ENCODE measurements around the gene MYZAP. TPM values are rescaled to one million over a fixed set of nuclear protein-coding genes. Genes with fewer than 3 reads are reported as not detected.

MYZAP gene
- total and polyA plus RNA-seq, 2 of the 13 experiments (the other 11 are each of a cell fraction or from before 2014, with no cell fraction given), result not detected

DNA sequence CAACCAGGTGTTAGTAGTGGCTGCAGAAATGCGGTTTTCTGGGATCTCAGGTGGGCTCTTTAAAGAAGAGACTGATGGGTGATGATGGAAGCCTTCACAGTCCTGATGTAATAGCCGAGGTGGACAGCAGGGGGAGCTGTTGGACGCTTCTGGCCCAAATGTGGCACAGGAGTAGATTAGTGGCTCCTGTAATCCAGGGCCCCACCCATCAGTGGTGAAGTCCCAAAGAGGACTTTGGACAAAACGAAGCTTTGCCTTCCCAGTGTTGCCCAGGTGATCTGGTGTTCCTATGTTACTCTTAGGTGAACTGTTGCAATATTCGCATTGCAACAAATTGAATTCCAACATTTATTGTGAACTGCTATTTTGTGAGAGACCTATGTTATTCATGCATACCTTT lies 31.8 kb upstream of the MYZAP start (continued):
- TF ChIP-seq HOXA9 (CRISPR knock-in tag; IDR thresholded peaks at IDR 0.05; ENCODE audit: borderline replicate concordance) (no peak), XRCC5 (optimal IDR thresholded peaks at IDR 0.05; ENCODE audit: low read length) (peak; percentile 63), ZNF251 (CRISPR knock-in tag; IDR thresholded peaks at IDR 0.05) (no peak), ZSCAN30 (CRISPR knock-in tag; IDR thresholded peaks at IDR 0.05) (no peak), ELF4 (CRISPR knock-in tag; IDR thresholded peaks at IDR 0.05; ENCODE audit: borderline replicate concordance) (no peak)
- TF ChIP-seq, protein P1, sequence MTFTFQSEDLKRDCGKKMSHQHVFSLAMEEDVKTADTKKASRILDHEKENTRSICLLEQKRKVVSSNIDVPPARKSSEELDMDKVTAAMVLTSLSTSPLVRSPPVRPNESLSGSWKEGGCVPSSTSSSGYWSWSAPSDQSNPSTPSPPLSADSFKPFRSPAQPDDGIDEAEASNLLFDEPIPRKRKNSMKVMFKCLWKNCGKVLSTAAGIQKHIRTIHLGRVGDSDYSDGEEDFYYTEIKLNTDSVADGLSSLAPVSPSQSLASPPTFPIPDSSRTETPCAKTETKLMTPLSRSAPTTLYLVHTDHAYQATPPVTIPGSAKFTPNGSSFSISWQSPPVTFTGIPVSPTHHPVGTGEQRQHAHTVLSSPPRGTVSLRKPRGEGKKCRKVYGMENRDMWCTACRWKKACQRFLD (CRISPR knock-in tag; IDR thresholded peaks at IDR 0.05; ENCODE audit: borderline replicate concordance), result no peak

DNA sequence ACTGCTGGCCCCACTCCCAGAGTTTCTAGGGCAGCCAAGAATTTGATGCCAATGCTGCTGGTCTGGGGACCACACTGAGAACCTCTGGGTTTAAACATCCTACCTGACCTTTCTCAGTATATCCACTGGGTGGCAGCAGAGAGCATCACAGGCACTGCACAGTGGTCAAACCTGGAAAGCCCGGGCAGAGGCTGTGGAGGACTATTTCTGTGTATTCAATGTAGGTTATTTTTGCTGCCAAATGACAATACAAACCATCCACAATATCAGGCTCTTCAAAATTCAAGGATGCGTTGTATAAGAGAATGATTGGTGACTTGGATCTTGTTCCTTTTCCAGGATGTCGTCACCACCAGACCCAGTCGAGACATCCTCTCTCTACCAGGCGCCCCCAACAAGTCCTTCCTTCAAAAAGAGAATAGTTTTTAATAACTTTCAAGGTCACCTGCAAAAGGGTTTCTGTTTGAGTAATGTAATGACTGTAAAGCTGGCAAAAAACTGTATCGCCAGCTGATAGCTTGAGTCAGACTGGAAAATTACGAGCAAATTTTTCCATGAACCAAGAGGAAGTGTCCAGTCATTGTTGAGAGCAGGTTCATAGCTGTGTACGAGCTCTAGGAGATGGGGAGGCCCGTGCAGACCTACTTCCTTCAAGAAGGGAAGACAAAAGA lies 30.5 kb upstream of the MYZAP start:
- Histone ChIP-seq H3K27me3 (ENCODE audit: control insufficient read depth in 1 of 2, insufficient read depth in 2 of 2, low read length in 2 of 2) (0 out of 5 replicates have a peak, but pooled peaks cover 0 to 4% of the 10 kb centered on the region in 2 experiments), H2AFZ (ENCODE audit: low read length) (no peak overlapping the region), H3K4me3 (replicated peaks in 1 of 3; ENCODE audit: insufficient read depth in 1 of 3, low read depth in 2 of 3, low read length in 3 of 3) (no peak overlapping the region), H3K79me2 (ENCODE audit: insufficient read depth, low read length) (no peaks in the 10 kb centered on the region), H3K9me3 (ENCODE audit: low read length) (no peaks in the 10 kb centered on the region), H3K27ac (ENCODE audit: extremely low read length, insufficient read depth, low read length) (no peak overlapping the region), H3K4me1 (ENCODE audit: insufficient read depth, low read length) (peaks cover 11% of the 10 kb centered on the region), H3K36me3 (replicated peaks in 1 of 2; ENCODE audit: control insufficient read depth in 1 of 2, insufficient read depth in 2 of 2, low read length in 2 of 2) (no peaks in the 10 kb centered on the region), H4K20me1 (ENCODE audit: insufficient read depth, low read length) (no peaks in the 10 kb centered on the region), H3K4me2 (ENCODE audit: low read depth, low read length) (no peak overlapping the region), H3K9ac (ENCODE audit: insufficient read depth, low read depth, low read length) (no peak overlapping the region)
- FAIRE-seq (peak; percentile 90), ATAC-seq (peak; percentile 89), DNase-seq (ENCODE audit: low spot score) (peak; percentile 62)
- ChIA-PET POLR2A (no interaction called here), CTCF (ENCODE audit: low intra/inter-chr PET ratio, low total read pairs) (interaction anchor here (1.0 to 1.4 kb wide), 4 partner anchors 51 to 509 kb away, joined by 3 to 4 read pairs (median 3); no protein-coding TSS in a partner anchor)
- intact Hi-C loops (cut with micrococcal nuclease; ENCODE audit: unreplicated experiment), result loop anchor here (2.0 to 5.0 kb wide), 4 partner anchors 52 to 301 kb away; no protein-coding TSS in a partner anchor
- WGBS (ENCODE audit: low lambda C conversion rate), result 46% methylated on average over 9 of the region's 9 CpGs
- no TSS peak for BruUV-seq (replicated peaks)
- in situ Hi-C loops (cut with HindIII; ENCODE audit: extremely low pct_ligation_motif_present, low pct_unique_long_range_greater_than_20kb), result loop anchor here (5.0 kb wide), 1 partner anchor 51 kb away; no protein-coding TSS in a partner anchor
- TF ChIP-seq ZNF44 (CRISPR knock-in tag; IDR thresholded peaks at IDR 0.05) (no peak), SMC3 (IDR thresholded peaks at IDR 0.05; ENCODE audit: low read length) (peak; percentile 78), NR3C1 (CRISPR knock-in tag; IDR thresholded peaks at IDR 0.05) (no peak), ZNF543 (CRISPR knock-in tag; IDR thresholded peaks at IDR 0.05) (no peak), STAG1 (CRISPR knock-in tag; IDR thresholded peaks at IDR 0.05) (peak; percentile 76), RAD21 (CRISPR knock-in tag; IDR thresholded peaks at IDR 0.05) (peak; percentile 65), ZNF432 (CRISPR knock-in tag; IDR thresholded peaks at IDR 0.05; ENCODE audit: borderline replicate concordance) (no peak), ZNF34 (CRISPR knock-in tag; IDR thresholded peaks at IDR 0.05; ENCODE audit: borderline replicate concordance) (no peak)
- TF ChIP-seq, protein P2, sequence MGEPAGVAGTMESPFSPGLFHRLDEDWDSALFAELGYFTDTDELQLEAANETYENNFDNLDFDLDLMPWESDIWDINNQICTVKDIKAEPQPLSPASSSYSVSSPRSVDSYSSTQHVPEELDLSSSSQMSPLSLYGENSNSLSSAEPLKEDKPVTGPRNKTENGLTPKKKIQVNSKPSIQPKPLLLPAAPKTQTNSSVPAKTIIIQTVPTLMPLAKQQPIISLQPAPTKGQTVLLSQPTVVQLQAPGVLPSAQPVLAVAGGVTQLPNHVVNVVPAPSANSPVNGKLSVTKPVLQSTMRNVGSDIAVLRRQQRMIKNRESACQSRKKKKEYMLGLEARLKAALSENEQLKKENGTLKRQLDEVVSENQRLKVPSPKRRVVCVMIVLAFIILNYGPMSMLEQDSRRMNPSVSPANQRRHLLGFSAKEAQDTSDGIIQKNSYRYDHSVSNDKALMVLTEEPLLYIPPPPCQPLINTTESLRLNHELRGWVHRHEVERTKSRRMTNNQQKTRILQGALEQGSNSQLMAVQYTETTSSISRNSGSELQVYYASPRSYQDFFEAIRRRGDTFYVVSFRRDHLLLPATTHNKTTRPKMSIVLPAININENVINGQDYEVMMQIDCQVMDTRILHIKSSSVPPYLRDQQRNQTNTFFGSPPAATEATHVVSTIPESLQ (CRISPR knock-in tag; conservative IDR thresholded peaks at IDR 0.05), result no peak
- TF ChIP-seq, protein P3, sequence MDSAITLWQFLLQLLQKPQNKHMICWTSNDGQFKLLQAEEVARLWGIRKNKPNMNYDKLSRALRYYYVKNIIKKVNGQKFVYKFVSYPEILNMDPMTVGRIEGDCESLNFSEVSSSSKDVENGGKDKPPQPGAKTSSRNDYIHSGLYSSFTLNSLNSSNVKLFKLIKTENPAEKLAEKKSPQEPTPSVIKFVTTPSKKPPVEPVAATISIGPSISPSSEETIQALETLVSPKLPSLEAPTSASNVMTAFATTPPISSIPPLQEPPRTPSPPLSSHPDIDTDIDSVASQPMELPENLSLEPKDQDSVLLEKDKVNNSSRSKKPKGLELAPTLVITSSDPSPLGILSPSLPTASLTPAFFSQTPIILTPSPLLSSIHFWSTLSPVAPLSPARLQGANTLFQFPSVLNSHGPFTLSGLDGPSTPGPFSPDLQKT (CRISPR knock-in tag; IDR thresholded peaks at IDR 0.05; ENCODE audit: borderline replicate concordance), result no peak
- TF ChIP-seq, protein P4, sequence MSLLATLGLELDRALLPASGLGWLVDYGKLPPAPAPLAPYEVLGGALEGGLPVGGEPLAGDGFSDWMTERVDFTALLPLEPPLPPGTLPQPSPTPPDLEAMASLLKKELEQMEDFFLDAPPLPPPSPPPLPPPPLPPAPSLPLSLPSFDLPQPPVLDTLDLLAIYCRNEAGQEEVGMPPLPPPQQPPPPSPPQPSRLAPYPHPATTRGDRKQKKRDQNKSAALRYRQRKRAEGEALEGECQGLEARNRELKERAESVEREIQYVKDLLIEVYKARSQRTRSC (CRISPR knock-in tag; IDR thresholded peaks at IDR 0.05; ENCODE audit: low read depth), result no peak
